ENCODE measurements around the gene EIF3D.

The EIF3D gene

GRCh38 chr22:36507518-36508010 is 21.4 kb downstream of the EIF3D start:
- DNase-seq (ENCODE audit: low read depth in 2 of 2) = no peak

- DNase-seq (ENCODE audit: low read depth in 2 of 2) = peak; percentile 54 to 58
Observed at GRCh38 chr22:36506637-36507517, 22.1 kb downstream of the EIF3D start, which contains the start of gene FOXRED2. Gene FOXRED2, minus strand, starts transcription at chr22:36507040. Its CDS starts 618 bp downstream, at chr22:36506422.

GRCh38 chr22:36505998-36506635 is 22.8 kb downstream of the EIF3D start:
- no peak for DNase-seq (ENCODE audit: low read depth in 2 of 2)

- no peak for DNase-seq (ENCODE audit: low read depth in 2 of 2)
Observed at GRCh38 chr22:36497910-36498665, 30.9 kb downstream of the EIF3D start.

- DNase-seq (ENCODE audit: low read depth in 2 of 2) = no peak
Observed at GRCh38 chr22:36493690-36494110, 35.3 kb downstream of the EIF3D start.

- DNase-seq (ENCODE audit: low read depth in 2 of 2) = no peak
Observed at GRCh38 chr22:36492109-36492508, 36.9 kb downstream of the EIF3D start.

- DNase-seq (ENCODE audit: low read depth in 2 of 2) = no peak
Observed at GRCh38 chr22:36491155-36491554, 37.8 kb downstream of the EIF3D start.

GRCh38 chr22:36486619-36487384 is 42.2 kb downstream of the EIF3D start:
- DNase-seq (ENCODE audit: low read depth in 2 of 2) = no peak

GRCh38 chr22:36481393-36482168 is 47.4 kb downstream of the EIF3D start, which contains the start of gene TXN2:
Gene TXN2, minus strand, starts transcription at chr22:36481640. Its CDS starts 803 bp downstream, at chr22:36480837.
- DNase-seq (ENCODE audit: low read depth in 2 of 2) = peak; percentile 91 to 94

- DNase-seq (ENCODE audit: low read depth in 2 of 2) = no peak
Observed at GRCh38 chr22:36480941-36481392, 48.0 kb downstream of the EIF3D start.

GRCh38 chr22:36478966-36479365 is 50.0 kb downstream of the EIF3D start:
- DNase-seq (ENCODE audit: low read depth in 2 of 2) = no peak

- DNase-seq (ENCODE audit: low read depth in 2 of 2) = no peak
Observed at GRCh38 chr22:36475341-36475740, 53.6 kb downstream of the EIF3D start.

GRCh38 chr22:36472689-36473088 is 56.3 kb downstream of the EIF3D start:
- no peak for DNase-seq (ENCODE audit: low read depth in 2 of 2)

GRCh38 chr22:36471341-36471821 is 57.6 kb downstream of the EIF3D start:
- no peak for DNase-seq (ENCODE audit: low read depth in 2 of 2)

- DNase-seq (ENCODE audit: low read depth in 2 of 2) = no peak
Observed at GRCh38 chr22:36470994-36471331, 58.0 kb downstream of the EIF3D start.

GRCh38 chr22:36470162-36470993 is 58.6 kb downstream of the EIF3D start:
- no peak for DNase-seq (ENCODE audit: low read depth in 2 of 2)

GRCh38 chr22:36469094-36469710 is 59.8 kb downstream of the EIF3D start:
- DNase-seq (ENCODE audit: low read depth in 2 of 2) = no peak

- DNase-seq (ENCODE audit: low read depth in 2 of 2) = peak; percentile 91 to 93
Observed at GRCh38 chr22:36467946-36468345, 61.0 kb downstream of the EIF3D start.

All from fibroblast of skin of left biceps (primary cell).